CMK (cell line): ENCODE measurements around the gene C10orf90.

Source experiments
- DNase-seq: peaks from one replicate; pipeline ENCODE4 v3.0.0-alpha.2; 2010; ENCODE audit warnings: low read depth

The C10orf90 gene

GRCh38 chr10:126423732-126424491, 246.6 kb downstream of the C10orf90 start:
- DNase-seq = no peak

GRCh38 chr10:126422567-126422966, 247.9 kb downstream of the C10orf90 start:
- DNase-seq = no peak

- no peak for DNase-seq
Measured at GRCh38 chr10:126421756-126422256, 248.7 kb downstream of the C10orf90 start.

DNA sequence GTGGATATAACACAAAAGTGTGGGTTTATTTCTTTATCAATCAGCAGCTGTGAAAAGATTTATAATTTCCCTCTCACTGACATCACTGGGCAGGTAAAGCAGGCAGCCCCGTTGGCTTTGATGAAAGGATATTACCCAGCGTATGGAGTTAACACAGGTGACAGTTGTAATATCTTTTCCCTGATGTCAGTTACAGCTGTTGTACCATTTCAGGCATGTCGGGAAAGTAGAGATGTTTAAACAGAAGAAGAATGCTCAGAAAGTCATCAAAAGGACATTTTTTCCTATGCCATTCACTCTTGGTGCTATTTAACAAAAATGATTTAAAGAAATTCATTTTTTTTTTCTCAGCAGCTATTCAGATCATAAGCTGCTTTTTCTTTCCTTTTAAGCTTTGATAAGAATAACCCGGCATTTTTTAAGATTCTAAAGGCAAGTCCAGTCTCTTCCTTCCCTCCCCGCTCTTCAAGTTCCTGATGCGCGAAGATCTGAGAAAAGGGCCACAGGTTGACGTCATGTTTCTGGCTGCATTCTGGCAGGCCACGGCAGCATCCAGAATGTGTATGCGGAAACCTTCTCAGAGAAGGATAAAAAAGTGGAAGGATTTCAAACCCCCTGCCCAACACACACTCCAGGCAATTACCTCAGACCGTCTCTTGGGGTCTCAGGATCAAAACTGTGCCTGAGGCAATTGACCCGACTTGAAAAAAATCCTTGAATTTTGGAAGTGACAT, 249.8 kb downstream of the C10orf90 start:
- DNase-seq = no peak

DNA sequence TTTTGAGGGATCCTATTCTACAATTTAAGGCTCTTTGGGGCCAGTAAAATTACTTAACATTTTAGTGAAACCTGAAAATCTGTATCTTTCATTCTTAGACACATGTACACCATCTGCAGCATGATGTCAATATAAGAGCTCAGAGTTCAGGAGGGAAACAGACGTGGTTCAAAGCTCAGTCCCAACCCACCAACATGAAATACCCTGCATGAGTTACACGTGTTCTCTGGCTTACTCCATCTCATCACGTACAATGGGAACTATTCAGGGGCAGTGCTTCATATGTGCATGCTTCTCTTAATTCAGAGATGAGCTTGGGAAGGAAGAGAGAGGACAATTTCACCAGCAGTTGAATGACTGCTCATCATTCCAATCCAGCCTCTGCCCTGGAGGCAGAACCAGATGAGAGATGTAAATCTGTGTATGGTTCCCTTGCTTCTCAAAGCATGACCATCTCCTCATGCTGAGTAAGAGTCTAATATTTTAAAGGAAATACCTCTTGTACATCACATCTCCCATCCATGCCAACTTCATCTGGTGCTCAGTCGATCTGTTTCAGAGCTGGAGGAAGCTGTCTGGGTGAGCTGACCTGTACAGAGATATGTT, 253.2 kb downstream of the C10orf90 start:
- no peak for DNase-seq

- no peak for DNase-seq
Measured at GRCh38 chr10:126409821-126410220, 260.7 kb downstream of the C10orf90 start.

- DNase-seq = no peak
Measured at GRCh38 chr10:126408953-126409641, 261.4 kb downstream of the C10orf90 start.

GRCh38 chr10:126407831-126408230, 262.7 kb downstream of the C10orf90 start:
- no peak for DNase-seq

DNA sequence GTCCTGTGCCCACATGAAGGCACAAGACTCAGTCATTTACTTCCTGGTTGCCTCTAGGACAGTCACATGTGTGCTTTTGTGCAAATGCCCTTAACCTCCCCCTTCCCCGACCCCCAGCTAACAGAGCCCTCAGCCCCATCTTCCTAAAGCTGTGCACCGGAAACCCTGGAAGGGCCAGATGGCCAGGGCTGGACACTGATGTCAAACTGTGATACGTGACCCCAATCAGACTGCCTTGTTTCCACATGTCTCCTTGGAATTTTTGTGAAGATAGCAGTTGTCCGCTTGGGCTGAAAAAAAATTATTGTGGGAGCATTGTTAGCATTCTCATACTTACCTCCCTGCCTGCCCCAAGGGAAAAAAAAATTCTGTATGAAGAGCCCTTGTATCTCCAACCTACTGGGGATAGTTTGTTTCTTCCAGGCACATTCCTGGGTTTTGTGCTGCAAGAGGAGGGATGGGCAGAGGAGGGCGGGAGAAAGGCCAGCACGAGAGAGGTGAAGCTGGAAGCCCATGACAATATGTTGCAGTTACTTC, 265.2 kb downstream of the C10orf90 start:
- no peak for DNase-seq

- no peak for DNase-seq
Measured at GRCh38 chr10:126402721-126403695, 267.5 kb downstream of the C10orf90 start.

DNA sequence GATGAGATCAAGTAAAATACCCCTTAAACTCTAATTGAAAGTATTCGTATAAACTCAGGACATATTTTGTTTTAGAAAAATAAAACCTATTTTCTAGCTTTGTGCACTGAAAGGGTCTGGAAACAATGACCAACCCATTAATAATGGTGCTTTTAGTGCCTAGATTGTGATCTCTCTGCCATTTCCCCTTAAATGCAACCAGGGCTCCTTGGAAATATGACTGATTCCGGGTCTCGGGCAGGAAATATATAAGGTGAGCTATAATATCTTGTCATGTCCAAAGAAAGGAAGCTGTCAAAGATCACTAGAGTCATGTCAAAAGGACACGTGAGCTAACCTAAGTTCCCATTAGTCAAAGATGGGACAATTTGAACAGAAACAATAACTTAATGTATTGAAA, 269.9 kb downstream of the C10orf90 start:
- no peak for DNase-seq

DNA sequence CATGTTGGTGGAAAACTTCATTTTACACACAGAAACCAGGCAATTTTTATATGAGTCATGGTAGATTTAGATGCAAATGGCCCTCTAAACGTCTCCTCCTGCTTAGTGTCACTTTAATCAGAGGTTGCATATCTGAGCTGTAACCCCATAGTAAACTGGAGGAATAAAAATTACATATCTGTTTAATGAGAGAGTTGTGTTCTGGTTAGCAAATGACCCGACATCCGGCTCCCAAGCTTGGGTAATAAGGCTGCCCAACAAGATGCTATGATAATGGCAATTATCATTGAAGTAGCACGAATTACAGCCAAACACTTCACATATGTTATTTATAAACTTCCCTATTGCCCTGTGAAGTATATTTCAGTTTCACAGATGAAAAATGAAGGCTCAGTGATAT, 271.6 kb downstream of the C10orf90 start:
- DNase-seq = no peak

DNA sequence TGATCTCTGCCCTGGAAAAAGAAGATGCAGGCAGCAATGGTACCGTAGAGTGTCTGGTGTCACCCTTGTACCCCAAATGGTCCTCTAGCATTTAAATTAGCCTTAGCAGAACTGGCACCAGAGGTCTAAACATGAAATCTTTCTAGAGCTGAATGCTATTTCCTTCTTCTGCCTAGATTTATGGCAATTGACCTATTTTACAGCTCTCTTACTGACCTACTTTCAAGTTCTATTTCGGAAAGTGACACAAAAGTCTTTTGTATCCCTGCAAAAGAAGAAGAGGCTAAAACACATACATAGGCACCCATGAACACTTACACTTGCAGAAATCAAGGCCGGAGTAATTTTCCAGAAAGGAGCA, 272.1 kb downstream of the C10orf90 start:
- DNase-seq = no peak

- DNase-seq = no peak
Measured at GRCh38 chr10:126397640-126398382, 272.7 kb downstream of the C10orf90 start.

GRCh38 chr10:126397156-126397555, 273.3 kb downstream of the C10orf90 start:
- no peak for DNase-seq

DNA sequence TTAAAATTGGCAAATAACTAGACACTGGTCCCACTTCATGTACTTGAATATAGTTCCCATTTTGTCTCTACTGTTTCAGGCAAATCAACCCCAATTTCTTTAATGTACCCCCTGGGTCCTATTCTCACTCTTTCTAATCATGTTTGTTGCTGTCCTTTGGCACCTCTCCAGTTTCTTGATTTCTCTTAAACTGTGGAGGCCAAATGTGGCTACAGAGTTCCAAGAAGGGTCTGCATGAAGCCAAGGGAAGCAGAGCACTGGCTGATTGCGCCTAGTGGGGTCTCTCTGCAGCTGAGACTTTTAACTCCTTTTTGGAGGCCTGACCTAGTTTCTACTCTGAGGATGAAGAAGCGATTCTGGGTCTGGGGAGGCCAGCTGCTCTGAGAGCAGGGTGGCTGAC, 275.5 kb downstream of the C10orf90 start:
- DNase-seq = no peak

DNA sequence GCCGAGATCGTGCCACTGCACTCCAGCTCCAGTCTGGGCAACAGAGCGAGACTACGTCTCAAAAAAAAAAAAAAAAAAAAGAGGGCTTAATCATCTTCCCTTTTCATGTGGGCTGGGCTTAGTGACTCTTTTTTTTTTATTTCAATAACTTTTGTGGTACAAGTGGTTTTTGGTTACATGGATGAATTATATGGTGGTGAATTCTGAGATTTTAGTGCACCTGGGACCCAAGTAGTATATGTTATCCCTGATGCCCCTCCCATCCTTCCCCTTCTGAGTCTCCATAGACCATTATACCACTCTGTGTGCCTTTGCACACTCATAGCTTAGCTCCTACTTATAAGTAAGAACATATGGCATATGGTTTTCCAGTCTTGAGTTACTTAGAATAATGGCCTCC, 277.4 kb downstream of the C10orf90 start:
- no peak for DNase-seq

DNA sequence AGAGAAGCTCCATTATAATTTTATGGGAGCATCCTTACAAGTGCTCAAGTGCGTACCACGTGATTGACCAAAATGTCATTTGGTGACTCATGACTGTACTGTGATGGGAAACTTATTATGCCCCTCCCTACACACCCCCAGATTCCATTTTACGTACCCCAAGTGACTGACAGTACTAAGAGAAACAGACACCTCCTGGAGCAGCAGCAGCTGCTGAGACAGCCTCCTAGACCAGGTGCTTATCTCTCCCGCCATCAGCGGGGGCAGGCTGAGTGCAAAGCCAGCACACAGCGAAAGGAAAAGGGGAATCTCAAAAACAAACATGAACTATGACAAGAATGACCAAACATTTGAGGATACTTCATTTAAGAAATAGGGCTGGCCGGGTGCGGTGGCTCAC, 278.0 kb downstream of the C10orf90 start:
- no peak for DNase-seq

GRCh38 chr10:126392068-126392467, 278.4 kb downstream of the C10orf90 start:
- DNase-seq = no peak

DNA sequence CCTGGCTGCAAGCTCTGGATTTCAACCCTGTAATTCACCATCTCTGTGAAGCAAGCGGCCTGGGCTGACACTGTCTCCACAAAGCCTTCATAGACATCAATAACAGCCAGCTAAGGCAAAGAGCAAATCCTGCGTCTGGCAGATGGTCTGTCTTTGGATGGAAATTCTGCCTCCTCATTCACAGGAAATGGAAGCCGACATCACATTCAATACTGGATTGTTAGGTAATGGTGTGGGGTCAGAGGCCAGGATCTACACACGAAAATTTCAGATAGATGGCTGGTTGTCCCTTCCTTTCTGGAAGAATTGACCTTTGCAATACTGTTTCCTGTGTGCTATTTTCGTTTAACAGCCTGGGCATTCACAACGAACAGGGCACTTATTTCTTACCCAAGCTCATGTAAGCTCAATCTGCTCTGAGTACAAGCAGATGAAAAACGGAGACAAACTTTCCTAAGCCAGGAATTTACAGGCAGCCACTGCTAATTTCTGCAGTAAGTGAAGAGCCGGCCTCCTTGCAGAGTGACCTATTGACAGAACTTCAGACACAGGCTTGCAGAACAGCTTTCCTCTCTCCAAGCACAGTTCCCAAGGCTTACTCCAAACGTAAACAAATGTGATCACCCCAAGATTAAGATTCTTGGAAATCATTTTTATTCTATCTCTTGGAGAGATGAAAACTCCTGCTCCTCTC, 279.2 kb downstream of the C10orf90 start:
- no peak for DNase-seq
